A549 (cell line): Measurements from ENCODE around the gene HS3ST4. TPM values are rescaled to one million over a fixed set of nuclear protein-coding genes. Genes with fewer than 3 reads are reported as not detected.

Source experiments
- ATAC-seq, 2 experiments: fragments of 200-7000 bp in 1 of 2; fragments of >200 bp in 1 of 2; cut with Nextera tagmentation in 1 of 2; cut with Tn5 transposase in 1 of 2; 3 replicates each; pipeline versions ENCODE4 v1.8.0 to v1.9.1; 2018 to 2020; ENCODE audit warnings: mild to moderate bottlenecking in 1 of 2, moderate library complexity in 1 of 2
- CTCF ChIA-PET: fragments of 300-600 bp; sonication (Branson Sonifier 250); formaldehyde crosslinking; extraction: SDS; loops from one replicate; lab custom pipeline; 2021; ENCODE audit warnings: antibody characterized with exemption, inconsistent platforms; lab: Yijun Ruan, JAX
- POLR2A ChIA-PET: fragments of 350-600 bp; formaldehyde crosslinking; extraction: SDS; loops from one replicate; lab custom pipeline; 2021; ENCODE audit warnings: antibody characterized with exemption, inconsistent platforms; lab: Yijun Ruan, JAX
- DNase-seq, 2 experiments: peaks; one replicate each; pipeline versions ENCODE4 v3.0.0 to v3.0.0-alpha.2; 2011 to 2016; ENCODE audit warnings: low read depth in 1 of 2, low spot score in 1 of 2
- FAIRE-seq: peaks from 2 replicates; lab custom pipeline; 2011; peaks lifted over from hg19 to GRCh38; lab: Jason Lieb, UNC
- H3K27ac ChIP-seq, 2 experiments: fragments of >200 bp; sonication (Bioruptor Twin); formaldehyde crosslinking; 3 replicates each; pipeline ENCODE4 v1.5.1; 2016 to 2017
- H3K4me1 ChIP-seq: fragments of >200 bp; sonication (Bioruptor Twin); formaldehyde crosslinking; 3 replicates; pipeline ENCODE4 v1.6.1; 2016
- H3K4me2 ChIP-seq: fragments of >200 bp; sonication (Bioruptor Twin); formaldehyde crosslinking; 3 replicates; pipeline ENCODE4 v1.6.1; 2016
- H3K4me3 ChIP-seq: fragments of >200 bp; sonication (Bioruptor Twin); formaldehyde crosslinking; 3 replicates; pipeline ENCODE4 v1.5.1; 2016
- H3K9me3 ChIP-seq: fragments of >200 bp; sonication (Bioruptor Twin); formaldehyde crosslinking; 3 replicates; pipeline ENCODE4 v1.6.1; 2016
- CBX2 ChIP-seq: fragments of 200-600 bp; sonication (generic); IDR thresholded peaks from 2 replicates; pipeline ENCODE4 v1.6.1; 2016; ENCODE audit warnings: low read depth, mild to moderate bottlenecking, borderline replicate concordance
- CHD4 ChIP-seq: fragments of 200-600 bp; sonication (generic); IDR thresholded peaks from 2 replicates; pipeline ENCODE4 v1.6.1; 2016; ENCODE audit warnings: antibody characterized with exemption, mild to moderate bottlenecking, borderline replicate concordance
- EHF ChIP-seq: fragments of 250-450 bp; sonication (Bioruptor Pico); IDR thresholded peaks from 2 replicates; pipeline ENCODE4 v1.5.0; 2020; ENCODE audit warnings: mild to moderate bottlenecking
- EHMT2 ChIP-seq: fragments of 200-600 bp; sonication (generic); IDR thresholded peaks from 2 replicates; pipeline ENCODE4 v1.6.1; 2016; ENCODE audit warnings: antibody characterized with exemption, low read depth, mild to moderate bottlenecking, moderate library complexity
- ESRRA ChIP-seq: fragments of 150-350 bp; IDR thresholded peaks from 2 replicates; pipeline ENCODE4 v1.6.1; 2014; ENCODE audit warnings: mild to moderate bottlenecking, low read length, borderline replicate concordance
- FOSB ChIP-seq: fragments of 250-450 bp; sonication (Bioruptor Pico); IDR thresholded peaks from 2 replicates; pipeline ENCODE4 v1.5.0; 2020; ENCODE audit warnings: mild to moderate bottlenecking, moderate library complexity
- HEYL ChIP-seq: fragments of 250-450 bp; sonication (Bioruptor Pico); IDR thresholded peaks from 2 replicates; pipeline ENCODE4 v1.8.0; 2021; ENCODE audit warnings: mild to moderate bottlenecking, moderate library complexity
- JUNB ChIP-seq: fragments of >200 bp; sonication (Bioruptor Twin); formaldehyde crosslinking; IDR thresholded peaks from 2 replicates; pipeline ENCODE4 v1.6.1; 2016
- KDM5A ChIP-seq: fragments of 200-600 bp; sonication (generic); IDR thresholded peaks from 2 replicates; pipeline ENCODE4 v1.6.1; 2016; ENCODE audit warnings: antibody characterized with exemption, mild to moderate bottlenecking
- NFE2L2 ChIP-seq: fragments of 150-350 bp; conservative IDR thresholded peaks from 2 replicates; pipeline ENCODE4 v1.6.1; 2014; ENCODE audit warnings: low read length
- NPAS2 ChIP-seq: fragments of 250-450 bp; sonication (Bioruptor Pico); IDR thresholded peaks from 2 replicates; pipeline ENCODE4 v1.8.0; 2022; ENCODE audit warnings: mild to moderate bottlenecking, moderate library complexity, borderline replicate concordance
- POLR2A ChIP-seq: IDR thresholded peaks from 2 replicates; pipeline ENCODE4 v1.6.1; 2012; ENCODE audit warnings: mild to moderate bottlenecking, low read length
- POLR2AphosphoS2 ChIP-seq: conservative IDR thresholded peaks from 2 replicates; pipeline ENCODE4 v1.6.1; 2012; ENCODE audit warnings: low read length, improper control_type of control experiment, inconsistent platforms
- RAD21 ChIP-seq, 2 experiments: fragments of >200 bp in 1 of 2; sonication (Bioruptor Twin) in 1 of 2; formaldehyde crosslinking in 1 of 2; IDR thresholded peaks in 1 of 2; conservative IDR thresholded peaks in 1 of 2; 2 replicates in 1 of 2; 3 replicates in 1 of 2; pipeline ENCODE4 v1.6.1; 2012 to 2018; ENCODE audit warnings: inconsistent platforms in 1 of 2
- RARB ChIP-seq: fragments of 250-450 bp; sonication (Bioruptor Pico); IDR thresholded peaks from 2 replicates; pipeline ENCODE4 v1.8.0; 2021; ENCODE audit warnings: mild to moderate bottlenecking, moderate library complexity
- SREBF2 ChIP-seq: fragments of 450-650 bp; IDR thresholded peaks from 2 replicates; pipeline ENCODE4 v1.6.1; 2014; ENCODE audit warnings: mild to moderate bottlenecking, moderate library complexity
- TP53 ChIP-seq: fragments of 250-450 bp; sonication (Bioruptor Pico); IDR thresholded peaks from 2 replicates; pipeline ENCODE4 v1.5.0; 2021; ENCODE audit warnings: mild to moderate bottlenecking, moderate library complexity
- ZC3H11A ChIP-seq: fragments of 450-650 bp; IDR thresholded peaks from 2 replicates; pipeline ENCODE4 v1.6.1; 2014; ENCODE audit warnings: antibody characterized with exemption, mild to moderate bottlenecking
- WGBS: methylation state at CpG from one replicate; pipeline ENCODE4 v1.1.6; 2017; ENCODE audit errors: missing lambda C conversion rate; 5-methylcytosine and 5-hydroxymethylcytosine counted together
- polyA plus RNA-seq, 4 experiments: library from polyadenylated mRNA; depleted of rRNA in 3 of 4; stranded (reverse); fragments of >200 nt; fragmentation: RNase III in 1 of 4; extraction: RNeasy Plus Mini Kit Qiagen cat#74134 plus additional on column Dnase treatment in 1 of 4; gene quantifications; 2 replicates in 3 of 4; 3 replicates in 1 of 4; pipeline ENCODE4 v1.2.3, GENCODE V29; 2011 to 2017
- TF ChIP-seq, protein P1 (sequence below): fragments of >200 bp; sonication (Bioruptor Twin); formaldehyde crosslinking; IDR thresholded peaks from 2 replicates; pipeline ENCODE4 v1.6.1; 2016
- TF ChIP-seq, protein P2 (sequence below): fragments of 200-600 bp; sonication (generic); IDR thresholded peaks from 2 replicates; pipeline ENCODE4 v1.6.1; 2016; ENCODE audit warnings: antibody characterized with exemption, mild to moderate bottlenecking, moderate library complexity
- TF ChIP-seq, protein P3 (sequence below): fragments of >200 bp; sonication (Bioruptor Twin); formaldehyde crosslinking; IDR thresholded peaks from 3 replicates; pipeline ENCODE4 v1.5.1; 2016
- TF ChIP-seq, protein P4 (sequence below): fragments of 150-350 bp; IDR thresholded peaks from 2 replicates; pipeline ENCODE4 v1.6.1; 2014; ENCODE audit warnings: low read depth, mild to moderate bottlenecking, low read length
- TF ChIP-seq, protein P5 (sequence below): fragments of 450-650 bp; IDR thresholded peaks from 2 replicates; pipeline ENCODE4 v1.6.1; 2014; ENCODE audit warnings: antibody characterized with exemption
- TF ChIP-seq, protein P6 (sequence below): fragments of 250-450 bp; sonication (Bioruptor Pico); IDR thresholded peaks from 2 replicates; pipeline ENCODE4 v1.5.0; 2020; ENCODE audit warnings: low read depth, mild to moderate bottlenecking, moderate library complexity

The HS3ST4 gene
- polyA plus RNA-seq, 2 of the 4 experiments (the other 2 are of a cell fraction) = not detected

DNA sequence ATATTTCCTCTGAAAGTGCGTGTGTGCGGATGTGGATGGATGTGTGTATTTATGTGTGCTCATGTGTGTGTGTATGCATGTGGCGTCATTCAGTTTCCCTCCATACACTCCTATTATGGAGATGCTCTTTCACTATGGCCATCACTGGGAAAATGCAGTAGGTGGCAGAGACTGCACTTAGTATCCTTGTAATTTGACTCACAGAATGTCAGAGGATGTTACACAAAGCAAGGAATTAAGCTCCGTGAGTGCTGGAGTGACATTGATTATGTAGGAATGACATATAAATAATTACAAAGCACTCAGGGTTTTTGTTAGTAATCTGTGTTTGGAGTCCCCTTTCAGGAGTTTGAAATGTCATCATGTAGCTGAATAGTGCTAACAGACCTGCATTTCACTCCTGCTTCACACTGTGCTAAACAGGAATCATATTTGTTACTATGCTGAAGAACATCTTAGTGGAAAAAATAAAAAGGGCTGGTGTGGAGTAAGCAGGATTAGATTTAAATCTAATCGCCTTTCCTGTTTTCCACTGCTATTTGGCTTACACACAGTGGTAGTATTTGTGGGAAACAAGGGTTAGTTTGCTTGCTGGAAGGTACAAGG, 59.6 kb downstream of the HS3ST4 start:
- ATAC-seq = no peak
- CTCF ChIA-PET = no interaction called here
- Histone ChIP-seq H3K4me2 (no peak overlapping the region), H3K4me1 (no peaks in the 10 kb centered on the region), H3K9me3 (no peaks in the 10 kb centered on the region), H3K27ac (no peak overlapping the region), H3K4me3 (no peak overlapping the region)
- no peak for FAIRE-seq
- no peak for TF ChIP-seq RARB (CRISPR knock-in tag)
- no peak for TF ChIP-seq EHMT2
- no peak for TF ChIP-seq SREBF2
- TF ChIP-seq, protein P1, sequence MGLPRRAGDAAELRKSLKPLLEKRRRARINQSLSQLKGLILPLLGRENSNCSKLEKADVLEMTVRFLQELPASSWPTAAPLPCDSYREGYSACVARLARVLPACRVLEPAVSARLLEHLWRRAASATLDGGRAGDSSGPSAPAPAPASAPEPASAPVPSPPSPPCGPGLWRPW = no peak
- TF ChIP-seq FOSB (CRISPR knock-in tag) = no peak
- TF ChIP-seq CHD4 = no peak
- TF ChIP-seq ZC3H11A = no peak
- TF ChIP-seq, protein P2, sequence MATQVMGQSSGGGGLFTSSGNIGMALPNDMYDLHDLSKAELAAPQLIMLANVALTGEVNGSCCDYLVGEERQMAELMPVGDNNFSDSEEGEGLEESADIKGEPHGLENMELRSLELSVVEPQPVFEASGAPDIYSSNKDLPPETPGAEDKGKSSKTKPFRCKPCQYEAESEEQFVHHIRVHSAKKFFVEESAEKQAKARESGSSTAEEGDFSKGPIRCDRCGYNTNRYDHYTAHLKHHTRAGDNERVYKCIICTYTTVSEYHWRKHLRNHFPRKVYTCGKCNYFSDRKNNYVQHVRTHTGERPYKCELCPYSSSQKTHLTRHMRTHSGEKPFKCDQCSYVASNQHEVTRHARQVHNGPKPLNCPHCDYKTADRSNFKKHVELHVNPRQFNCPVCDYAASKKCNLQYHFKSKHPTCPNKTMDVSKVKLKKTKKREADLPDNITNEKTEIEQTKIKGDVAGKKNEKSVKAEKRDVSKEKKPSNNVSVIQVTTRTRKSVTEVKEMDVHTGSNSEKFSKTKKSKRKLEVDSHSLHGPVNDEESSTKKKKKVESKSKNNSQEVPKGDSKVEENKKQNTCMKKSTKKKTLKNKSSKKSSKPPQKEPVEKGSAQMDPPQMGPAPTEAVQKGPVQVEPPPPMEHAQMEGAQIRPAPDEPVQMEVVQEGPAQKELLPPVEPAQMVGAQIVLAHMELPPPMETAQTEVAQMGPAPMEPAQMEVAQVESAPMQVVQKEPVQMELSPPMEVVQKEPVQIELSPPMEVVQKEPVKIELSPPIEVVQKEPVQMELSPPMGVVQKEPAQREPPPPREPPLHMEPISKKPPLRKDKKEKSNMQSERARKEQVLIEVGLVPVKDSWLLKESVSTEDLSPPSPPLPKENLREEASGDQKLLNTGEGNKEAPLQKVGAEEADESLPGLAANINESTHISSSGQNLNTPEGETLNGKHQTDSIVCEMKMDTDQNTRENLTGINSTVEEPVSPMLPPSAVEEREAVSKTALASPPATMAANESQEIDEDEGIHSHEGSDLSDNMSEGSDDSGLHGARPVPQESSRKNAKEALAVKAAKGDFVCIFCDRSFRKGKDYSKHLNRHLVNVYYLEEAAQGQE = no peak
- TF ChIP-seq, protein P3, sequence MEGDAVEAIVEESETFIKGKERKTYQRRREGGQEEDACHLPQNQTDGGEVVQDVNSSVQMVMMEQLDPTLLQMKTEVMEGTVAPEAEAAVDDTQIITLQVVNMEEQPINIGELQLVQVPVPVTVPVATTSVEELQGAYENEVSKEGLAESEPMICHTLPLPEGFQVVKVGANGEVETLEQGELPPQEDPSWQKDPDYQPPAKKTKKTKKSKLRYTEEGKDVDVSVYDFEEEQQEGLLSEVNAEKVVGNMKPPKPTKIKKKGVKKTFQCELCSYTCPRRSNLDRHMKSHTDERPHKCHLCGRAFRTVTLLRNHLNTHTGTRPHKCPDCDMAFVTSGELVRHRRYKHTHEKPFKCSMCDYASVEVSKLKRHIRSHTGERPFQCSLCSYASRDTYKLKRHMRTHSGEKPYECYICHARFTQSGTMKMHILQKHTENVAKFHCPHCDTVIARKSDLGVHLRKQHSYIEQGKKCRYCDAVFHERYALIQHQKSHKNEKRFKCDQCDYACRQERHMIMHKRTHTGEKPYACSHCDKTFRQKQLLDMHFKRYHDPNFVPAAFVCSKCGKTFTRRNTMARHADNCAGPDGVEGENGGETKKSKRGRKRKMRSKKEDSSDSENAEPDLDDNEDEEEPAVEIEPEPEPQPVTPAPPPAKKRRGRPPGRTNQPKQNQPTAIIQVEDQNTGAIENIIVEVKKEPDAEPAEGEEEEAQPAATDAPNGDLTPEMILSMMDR = no peak
- DNase-seq = no peak
- 9% methylated on average over 5 of the region's 5 CpGs for WGBS
- POLR2A ChIA-PET = no interaction called here

DNA sequence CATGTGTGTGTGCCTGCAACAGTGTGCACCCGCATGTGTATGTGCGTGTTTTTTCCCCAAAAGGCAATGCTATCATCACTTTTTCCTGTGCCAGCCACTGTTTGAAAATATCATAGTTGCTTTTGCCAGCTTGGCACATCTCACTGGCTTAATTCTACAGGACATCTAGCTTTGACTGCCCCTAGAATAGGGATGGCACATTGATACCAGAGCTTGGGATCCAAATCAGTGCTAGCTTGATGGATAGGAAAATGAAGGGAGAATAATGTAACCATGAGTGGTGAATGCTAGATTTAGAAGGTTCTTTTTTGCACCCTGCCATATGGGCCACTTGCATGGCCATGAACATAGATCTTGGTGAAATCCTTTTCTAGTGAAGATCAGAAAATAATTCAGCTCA, 72.7 kb downstream of the HS3ST4 start:
- H3K27ac ChIP-seq = no peak overlapping the region
- WGBS = 30% methylated on average over 2 of the region's 2 CpGs
- CTCF ChIA-PET = interaction anchor here (0.6 kb wide), 1 partner anchor 1573 kb away, joined by 3 read pairs; no protein-coding TSS in a partner anchor
- POLR2A ChIA-PET = no interaction called here
- no peak overlapping the region for H3K4me2 ChIP-seq
- TF ChIP-seq NFE2L2 (no peak), EHF (CRISPR knock-in tag) (no peak), ESRRA (no peak), ZC3H11A (no peak), CBX2 (no peak), HEYL (CRISPR knock-in tag) (no peak), NPAS2 (no peak), TP53 (CRISPR knock-in tag) (no peak), KDM5A (no peak), RAD21 (conservative IDR thresholded peaks at IDR 0.05 in 1 of 2, IDR thresholded peaks at IDR 0.05 in 1 of 2) (no peak), FOSB (CRISPR knock-in tag) (no peak), JUNB (no peak), POLR2AphosphoS2 (no peak), POLR2A (no peak)
- TF ChIP-seq, protein P4, sequence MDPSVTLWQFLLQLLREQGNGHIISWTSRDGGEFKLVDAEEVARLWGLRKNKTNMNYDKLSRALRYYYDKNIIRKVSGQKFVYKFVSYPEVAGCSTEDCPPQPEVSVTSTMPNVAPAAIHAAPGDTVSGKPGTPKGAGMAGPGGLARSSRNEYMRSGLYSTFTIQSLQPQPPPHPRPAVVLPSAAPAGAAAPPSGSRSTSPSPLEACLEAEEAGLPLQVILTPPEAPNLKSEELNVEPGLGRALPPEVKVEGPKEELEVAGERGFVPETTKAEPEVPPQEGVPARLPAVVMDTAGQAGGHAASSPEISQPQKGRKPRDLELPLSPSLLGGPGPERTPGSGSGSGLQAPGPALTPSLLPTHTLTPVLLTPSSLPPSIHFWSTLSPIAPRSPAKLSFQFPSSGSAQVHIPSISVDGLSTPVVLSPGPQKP = no peak
- TF ChIP-seq, protein P5, sequence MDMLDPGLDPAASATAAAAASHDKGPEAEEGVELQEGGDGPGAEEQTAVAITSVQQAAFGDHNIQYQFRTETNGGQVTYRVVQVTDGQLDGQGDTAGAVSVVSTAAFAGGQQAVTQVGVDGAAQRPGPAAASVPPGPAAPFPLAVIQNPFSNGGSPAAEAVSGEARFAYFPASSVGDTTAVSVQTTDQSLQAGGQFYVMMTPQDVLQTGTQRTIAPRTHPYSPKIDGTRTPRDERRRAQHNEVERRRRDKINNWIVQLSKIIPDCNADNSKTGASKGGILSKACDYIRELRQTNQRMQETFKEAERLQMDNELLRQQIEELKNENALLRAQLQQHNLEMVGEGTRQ = no peak
- TF ChIP-seq, protein P6, sequence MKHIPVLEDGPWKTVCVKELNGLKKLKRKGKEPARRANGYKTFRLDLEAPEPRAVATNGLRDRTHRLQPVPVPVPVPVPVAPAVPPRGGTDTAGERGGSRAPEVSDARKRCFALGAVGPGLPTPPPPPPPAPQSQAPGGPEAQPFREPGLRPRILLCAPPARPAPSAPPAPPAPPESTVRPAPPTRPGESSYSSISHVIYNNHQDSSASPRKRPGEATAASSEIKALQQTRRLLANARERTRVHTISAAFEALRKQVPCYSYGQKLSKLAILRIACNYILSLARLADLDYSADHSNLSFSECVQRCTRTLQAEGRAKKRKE = no peak
- TF ChIP-seq, protein P3 = no peak
- TF ChIP-seq, all 56 proteins: peak for 0
- Histone ChIP-seq H3K4me1 (no peaks in the 10 kb centered on the region), H3K9me3 (no peaks in the 10 kb centered on the region), H3K4me3 (no peak overlapping the region)
- no peak for ATAC-seq
- no peak for DNase-seq
- FAIRE-seq = no peak
